ENCODE measurements around the gene SLC6A2. TPM values are rescaled to one million over a fixed set of nuclear protein-coding genes. Genes with fewer than 3 reads are reported as not detected.

Gene SLC6A2
- total and polyA plus RNA-seq, 2 of the 13 experiments (the other 11 are each of a cell fraction or from before 2014, with no cell fraction given), result 0.62 to 0.66 TPM

- TF ChIP-seq ZNF670 (CRISPR knock-in tag; IDR thresholded peaks at IDR 0.05; ENCODE audit: borderline replicate concordance) (no peak), ARNT (IDR thresholded peaks at IDR 0.05) (no peak), ZFP36L1 (CRISPR knock-in tag; IDR thresholded peaks at IDR 0.05) (peak; percentile 98), ZHX2 (IDR thresholded peaks at IDR 0.05; ENCODE audit: low read depth) (peak; percentile 38; the same call in 1 of the 2 replicates), ZHX2 (CRISPR knock-in tag; IDR thresholded peaks at IDR 0.05; ENCODE audit: borderline replicate concordance) (no peak), ZBTB26 (CRISPR knock-in tag; IDR thresholded peaks at IDR 0.05; ENCODE audit: borderline replicate concordance) (peak; percentile 96), HMGXB4 (CRISPR knock-in tag; IDR thresholded peaks at IDR 0.05; ENCODE audit: borderline replicate concordance in 1 of 2, low read depth in 1 of 2) (peak; percentile 34 to 86; a peak in 3 of 4 replicates), ZNF441 (CRISPR knock-in tag; IDR thresholded peaks at IDR 0.05; ENCODE audit: borderline replicate concordance) (peak; percentile 76; the same call in 1 of the 2 replicates), ZNF780A (CRISPR knock-in tag; IDR thresholded peaks at IDR 0.05) (no peak), E2F1 (CRISPR knock-in tag; IDR thresholded peaks at IDR 0.05) (no peak), TMF1 (CRISPR knock-in tag; IDR thresholded peaks at IDR 0.05; ENCODE audit: low read depth) (no peak), ZNF446 (CRISPR knock-in tag; IDR thresholded peaks at IDR 0.05) (no peak), ZNF550 (CRISPR knock-in tag; IDR thresholded peaks at IDR 0.05; ENCODE audit: borderline replicate concordance) (peak; percentile 93; the same call in 1 of the 2 replicates), NFYB (CRISPR knock-in tag; IDR thresholded peaks at IDR 0.05) (0 out of 2 replicates have a peak, but pooled peaks have one; percentile 25), SMAD1 (CRISPR knock-in tag; IDR thresholded peaks at IDR 0.05; ENCODE audit: borderline replicate concordance, low read depth) (peak; percentile 88; the same call in 1 of the 2 replicates), TBL1XR1 (IDR thresholded peaks at IDR 0.05; ENCODE audit: borderline replicate concordance, low read length, partially characterized antibody) (peak; percentile 95), STAT5B (CRISPR knock-in tag; IDR thresholded peaks at IDR 0.05) (0 out of 2 replicates have a peak, but pooled peaks have one; percentile 56)
Measured at GRCh38 chr16:55622930-55623561, 32.7 kb upstream of the SLC6A2 start (continued).
